ENCODE measurements around the gene ZBTB8OS. TPM values are rescaled to one million over a fixed set of nuclear protein-coding genes. Genes with fewer than 3 reads are reported as not detected.

ZBTB8OS gene
- polyA plus RNA-seq, 3 donors = 40.2 to 85.6 (median 83.3) TPM

GRCh38 chr1:32685498-32685897, 35.1 kb upstream of the ZBTB8OS start:
- H3K4me2 ChIP-seq (replicated peaks; ENCODE audit: extremely low read depth, low read length, poor library complexity, severe bottlenecking) = no peak overlapping the region
- H3K9me3 Mint-ChIP-seq = no peaks in the 10 kb centered on the region
- intact Hi-C loops (cut with micrococcal nuclease) = no loop called here
- DNase-seq = no peak
- peaks cover 0 to 5% (median 0%) of the 10 kb centered on the region in 3 donors for H3K27me3 Mint-ChIP-seq (ENCODE audit: low read depth in 3 of 3)
- H3K27ac ChIP-seq (ENCODE audit: low read depth in 1 of 2, low read length in 2 of 2) = no peak overlapping the region
- no peak overlapping the region for H3K9ac ChIP-seq (ENCODE audit: insufficient read depth, low read length, poor library complexity, severe bottlenecking)
- H4K20me1 ChIP-seq (ENCODE audit: insufficient read depth, low read length) = no peaks in the 10 kb centered on the region
- H2AFZ ChIP-seq (ENCODE audit: insufficient read depth, low read depth, low read length, poor library complexity, severe bottlenecking) = no peak overlapping the region
- H3K9me3 ChIP-seq (replicated peaks in 1 of 2; ENCODE audit: control insufficient read depth in 1 of 2, insufficient read depth in 1 of 2, low read length in 2 of 2) = no peaks in the 10 kb centered on the region
- no peaks in the 10 kb centered on the region for H3K79me2 ChIP-seq (ENCODE audit: insufficient read depth, low read length)
- no peaks in the 10 kb centered on the region for H3K4me1 ChIP-seq (ENCODE audit: control insufficient read depth in 1 of 2, insufficient read depth in 2 of 2, low read length in 2 of 2)
- no peaks in the 10 kb centered on the region for H3K4me1 Mint-ChIP-seq
- H3K4me3 Mint-ChIP-seq = no peak overlapping the region
- no peak for TF ChIP-seq CTCF (IDR thresholded peaks at IDR 0.05)
- H3K27ac Mint-ChIP-seq = no peak overlapping the region
- WGBS (ENCODE audit: insufficient coverage) = no CpG with 5 or more reads among the region's 2 CpGs
- H3K4me3 ChIP-seq (replicated peaks in 1 of 3; ENCODE audit: low read depth in 2 of 3, low read length in 3 of 3) = no peak overlapping the region
- peaks cover 48 to 59% of the 10 kb centered on the region in 2 donors for H3K36me3 Mint-ChIP-seq
- no peaks in the 10 kb centered on the region for H3K27me3 ChIP-seq (ENCODE audit: control insufficient read depth in 2 of 2, insufficient read depth in 2 of 2, low read length in 2 of 2)
- H3K36me3 ChIP-seq (replicated peaks in 1 of 2; ENCODE audit: control insufficient read depth in 1 of 2, insufficient read depth in 2 of 2, low read length in 2 of 2) = peaks cover 54 to 64% of the 10 kb centered on the region in 2 donors

GRCh38 chr1:32684167-32684811, 33.9 kb upstream of the ZBTB8OS start:
- no peaks in the 10 kb centered on the region for H3K9me3 Mint-ChIP-seq
- DNase-seq = no peak
- no peak overlapping the region for H3K4me3 Mint-ChIP-seq
- H3K36me3 Mint-ChIP-seq = peaks cover 59 to 71% of the 10 kb centered on the region in 2 donors
- H2AFZ ChIP-seq (ENCODE audit: insufficient read depth, low read depth, low read length, poor library complexity, severe bottlenecking) = no peak overlapping the region
- H3K27me3 Mint-ChIP-seq (ENCODE audit: low read depth in 3 of 3) = no peaks in the 10 kb centered on the region
- no peaks in the 10 kb centered on the region for H3K79me2 ChIP-seq (ENCODE audit: insufficient read depth, low read length)
- H3K27ac ChIP-seq (ENCODE audit: low read depth in 1 of 2, low read length in 2 of 2) = no peak overlapping the region
- H3K9ac ChIP-seq (ENCODE audit: insufficient read depth, low read length, poor library complexity, severe bottlenecking) = no peak overlapping the region
- H3K4me1 Mint-ChIP-seq = no peaks in the 10 kb centered on the region
- H3K27ac Mint-ChIP-seq = no peak overlapping the region
- intact Hi-C loops (cut with micrococcal nuclease) = no loop called here
- H3K4me3 ChIP-seq (replicated peaks in 1 of 3; ENCODE audit: low read depth in 2 of 3, low read length in 3 of 3) = no peak overlapping the region
- WGBS (ENCODE audit: insufficient coverage) = 60% methylated on average over 2 of the region's 2 CpGs
- no peaks in the 10 kb centered on the region for H3K27me3 ChIP-seq (ENCODE audit: control insufficient read depth in 2 of 2, insufficient read depth in 2 of 2, low read length in 2 of 2)
- H3K36me3 ChIP-seq (replicated peaks in 1 of 2; ENCODE audit: control insufficient read depth in 1 of 2, insufficient read depth in 2 of 2, low read length in 2 of 2) = peaks cover 60 to 76% of the 10 kb centered on the region in 2 donors
- H3K4me2 ChIP-seq (replicated peaks; ENCODE audit: extremely low read depth, low read length, poor library complexity, severe bottlenecking) = no peak overlapping the region
- no peaks in the 10 kb centered on the region for H3K9me3 ChIP-seq (replicated peaks in 1 of 2; ENCODE audit: control insufficient read depth in 1 of 2, insufficient read depth in 1 of 2, low read length in 2 of 2)
- TF ChIP-seq CTCF (IDR thresholded peaks at IDR 0.05) = no peak
- H3K4me1 ChIP-seq (ENCODE audit: control insufficient read depth in 1 of 2, insufficient read depth in 2 of 2, low read length in 2 of 2) = no peaks in the 10 kb centered on the region
- H4K20me1 ChIP-seq (ENCODE audit: insufficient read depth, low read length) = no peaks in the 10 kb centered on the region

Measured in CD14-positive monocyte (primary cell).